ENCODE measurements around the gene BAIAP2. TPM values are rescaled to one million over a fixed set of nuclear protein-coding genes. Genes with fewer than 3 reads are reported as not detected.

Gene BAIAP2
- total RNA-seq, 1 donor from 2014 or later, result 51.4 TPM

- Mint-ChIP-seq H3K4me1 (ENCODE audit: low read depth, unreplicated experiment) (peaks cover 22% of the 10 kb centered on the region), H3K36me3 (ENCODE audit: low read depth, unreplicated experiment) (peaks cover 12% of the 10 kb centered on the region), H3K4me3 (ENCODE audit: unreplicated experiment) (peak overlapping the region; percentile 92), H3K27me3 (ENCODE audit: low read depth, unreplicated experiment) (peaks cover 5% of the 10 kb centered on the region), H3K9me3 (ENCODE audit: unreplicated experiment) (no peaks in the 10 kb centered on the region), H3K27ac (ENCODE audit: unreplicated experiment) (peak overlapping the region; percentile 66)
- Histone ChIP-seq H2AFZ (ENCODE audit: low read depth, low read length) (no peak overlapping the region), H3K79me2 (ENCODE audit: insufficient read depth, low read length) (peaks cover 51% of the 10 kb centered on the region), H3K27ac (ENCODE audit: low read depth, low read length) (peak overlapping the region; percentile 41), H3K4me1 (ENCODE audit: insufficient read depth, low read length) (peaks cover 52% of the 10 kb centered on the region), H4K20me1 (ENCODE audit: insufficient read depth, low read length) (peaks cover 59% of the 10 kb centered on the region), H3K4me3 (ENCODE audit: insufficient read depth, low read depth, low read length) (peak overlapping the region; percentile 68), H3K4me2 (ENCODE audit: low read length) (peak overlapping the region; percentile 85), H3K36me3 (ENCODE audit: insufficient read depth, low read length) (no peaks in the 10 kb centered on the region), H3K9me3 (ENCODE audit: insufficient read depth, low read depth, low read length) (no peaks in the 10 kb centered on the region), H3K9ac (ENCODE audit: low read length) (peak overlapping the region; percentile 75), H3K27me3 (ENCODE audit: insufficient read depth, low read length) (no peaks in the 10 kb centered on the region)
- no peak for TF ChIP-seq CTCF (IDR thresholded peaks at IDR 0.05; ENCODE audit: insufficient read depth, low read depth, low read length)
- no peak for TF ChIP-seq EZH2 (IDR thresholded peaks at IDR 0.05; ENCODE audit: insufficient read depth, low read length)
- FAIRE-seq (no peak), DNase-seq (ENCODE audit: low read depth) (no peak)
These were observed 708 bp downstream of the BAIAP2 start for GRCh38 chr17:81035521-81036196.

- Mint-ChIP-seq H3K4me3 (ENCODE audit: unreplicated experiment) (peak overlapping the region; percentile 92), H3K4me1 (ENCODE audit: low read depth, unreplicated experiment) (peaks cover 23% of the 10 kb centered on the region), H3K27ac (ENCODE audit: unreplicated experiment) (no peak overlapping the region), H3K36me3 (ENCODE audit: low read depth, unreplicated experiment) (peaks cover 13% of the 10 kb centered on the region), H3K9me3 (ENCODE audit: unreplicated experiment) (no peaks in the 10 kb centered on the region), H3K27me3 (ENCODE audit: low read depth, unreplicated experiment) (peaks cover 2% of the 10 kb centered on the region)
- H3K27me3 ChIP-seq (ENCODE audit: insufficient read depth, low read length), result no peaks in the 10 kb centered on the region
- no peak for FAIRE-seq
- TF ChIP-seq CTCF (IDR thresholded peaks at IDR 0.05; ENCODE audit: insufficient read depth, low read depth, low read length), result no peak
- no peak for TF ChIP-seq EZH2 (IDR thresholded peaks at IDR 0.05; ENCODE audit: insufficient read depth, low read length)
- H4K20me1 ChIP-seq (ENCODE audit: insufficient read depth, low read length), result peaks cover 66% of the 10 kb centered on the region
- H3K4me1 ChIP-seq (ENCODE audit: insufficient read depth, low read length), result peaks cover 59% of the 10 kb centered on the region
- peak overlapping the region; percentile 75 for H3K9ac ChIP-seq (ENCODE audit: low read length)
- peak overlapping the region; percentile 30 for H3K27ac ChIP-seq (ENCODE audit: low read depth, low read length)
- H3K79me2 ChIP-seq (ENCODE audit: insufficient read depth, low read length), result peaks cover 58% of the 10 kb centered on the region
- no peak for DNase-seq (ENCODE audit: low read depth)
- H3K9me3 ChIP-seq (ENCODE audit: insufficient read depth, low read depth, low read length), result no peaks in the 10 kb centered on the region
- H3K4me2 ChIP-seq (ENCODE audit: low read length), result peak overlapping the region; percentile 85
- peak overlapping the region; percentile 68 for H3K4me3 ChIP-seq (ENCODE audit: insufficient read depth, low read depth, low read length)
- no peak overlapping the region for H2AFZ ChIP-seq (ENCODE audit: low read depth, low read length)
- no peaks in the 10 kb centered on the region for H3K36me3 ChIP-seq (ENCODE audit: insufficient read depth, low read length)
These were observed 1.4 kb downstream of the BAIAP2 start for GRCh38 chr17:81036197-81036941.
